ENCODE measurements around the gene TPMT.

DNA sequence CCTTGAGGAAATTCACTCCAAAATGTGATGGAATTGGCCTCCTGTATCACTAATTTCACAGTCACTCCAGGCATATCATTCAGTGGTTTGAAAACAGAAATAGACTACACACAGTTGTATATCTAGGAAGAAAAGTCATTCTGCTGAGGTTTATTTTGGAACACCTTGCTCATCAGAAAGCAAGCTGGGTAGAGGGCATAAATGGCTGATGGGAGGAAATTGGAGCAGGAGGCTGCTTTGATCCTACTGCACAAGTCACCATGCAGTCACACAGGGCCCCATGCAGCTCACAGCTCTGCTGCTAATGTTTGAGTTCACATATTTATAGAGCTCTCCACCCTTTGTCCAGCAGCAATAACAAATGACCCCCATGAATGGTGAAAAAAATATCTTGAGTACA lies 44.7 kb downstream of the TPMT start:
- no peak for TF ChIP-seq POLR2AphosphoS5 (IDR thresholded peaks at IDR 0.05; ENCODE audit: insufficient read depth in 1 of 2, low read depth in 1 of 2)
- no peak for TF ChIP-seq POLR2A (IDR thresholded peaks at IDR 0.05)
- TF ChIP-seq, protein P1, sequence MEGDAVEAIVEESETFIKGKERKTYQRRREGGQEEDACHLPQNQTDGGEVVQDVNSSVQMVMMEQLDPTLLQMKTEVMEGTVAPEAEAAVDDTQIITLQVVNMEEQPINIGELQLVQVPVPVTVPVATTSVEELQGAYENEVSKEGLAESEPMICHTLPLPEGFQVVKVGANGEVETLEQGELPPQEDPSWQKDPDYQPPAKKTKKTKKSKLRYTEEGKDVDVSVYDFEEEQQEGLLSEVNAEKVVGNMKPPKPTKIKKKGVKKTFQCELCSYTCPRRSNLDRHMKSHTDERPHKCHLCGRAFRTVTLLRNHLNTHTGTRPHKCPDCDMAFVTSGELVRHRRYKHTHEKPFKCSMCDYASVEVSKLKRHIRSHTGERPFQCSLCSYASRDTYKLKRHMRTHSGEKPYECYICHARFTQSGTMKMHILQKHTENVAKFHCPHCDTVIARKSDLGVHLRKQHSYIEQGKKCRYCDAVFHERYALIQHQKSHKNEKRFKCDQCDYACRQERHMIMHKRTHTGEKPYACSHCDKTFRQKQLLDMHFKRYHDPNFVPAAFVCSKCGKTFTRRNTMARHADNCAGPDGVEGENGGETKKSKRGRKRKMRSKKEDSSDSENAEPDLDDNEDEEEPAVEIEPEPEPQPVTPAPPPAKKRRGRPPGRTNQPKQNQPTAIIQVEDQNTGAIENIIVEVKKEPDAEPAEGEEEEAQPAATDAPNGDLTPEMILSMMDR (IDR thresholded peaks at IDR 0.05) = no peak

Data from vagina (tissue), 2 donors.